Measurements from ENCODE around the gene CRYBB3.

Gene CRYBB3

GRCh38 chr22:25165785-25166184, 33.9 kb upstream of the CRYBB3 start:
- no peak overlapping the region for H3K4me3 ChIP-seq (ENCODE audit: low read depth, low read length)
- H3K36me3 ChIP-seq (ENCODE audit: insufficient read depth, low read length), result no peaks in the 10 kb centered on the region
- no peaks in the 10 kb centered on the region for H3K4me1 ChIP-seq (ENCODE audit: control insufficient read depth, insufficient read depth, low read length, unreplicated experiment)

GRCh38 chr22:25166266-25167040, 33.2 kb upstream of the CRYBB3 start:
- Histone ChIP-seq H2AFZ (ENCODE audit: low read length, unreplicated experiment) (no peak overlapping the region), H3K4me3 (ENCODE audit: low read depth, low read length) (no peak overlapping the region), H3K79me2 (ENCODE audit: control insufficient read depth, insufficient read depth, low read length, unreplicated experiment) (no peaks in the 10 kb centered on the region), H3K4me1 (ENCODE audit: control insufficient read depth, insufficient read depth, low read length, unreplicated experiment) (no peaks in the 10 kb centered on the region), H3K27me3 (ENCODE audit: insufficient read depth, low read length) (no peaks in the 10 kb centered on the region), H3K36me3 (ENCODE audit: insufficient read depth, low read length) (no peaks in the 10 kb centered on the region), H3K27ac (ENCODE audit: low read depth, low read length) (no peak overlapping the region)

More at GRCh38 chr22:25165785-25166184, 33.9 kb upstream of the CRYBB3 start:
- H3K27me3 ChIP-seq (ENCODE audit: insufficient read depth, low read length), result no peaks in the 10 kb centered on the region
- H3K79me2 ChIP-seq (ENCODE audit: control insufficient read depth, insufficient read depth, low read length, unreplicated experiment), result no peaks in the 10 kb centered on the region
- no peak overlapping the region for H3K27ac ChIP-seq (ENCODE audit: low read depth, low read length)
- H2AFZ ChIP-seq (ENCODE audit: low read length, unreplicated experiment), result no peak overlapping the region

- H3K4me1 ChIP-seq (ENCODE audit: control insufficient read depth, insufficient read depth, low read length, unreplicated experiment), result no peaks in the 10 kb centered on the region
- no peak overlapping the region for H3K4me3 ChIP-seq (ENCODE audit: low read depth, low read length)
These were observed 32.6 kb upstream of the CRYBB3 start for GRCh38 chr22:25167082-25167481.

DNA sequence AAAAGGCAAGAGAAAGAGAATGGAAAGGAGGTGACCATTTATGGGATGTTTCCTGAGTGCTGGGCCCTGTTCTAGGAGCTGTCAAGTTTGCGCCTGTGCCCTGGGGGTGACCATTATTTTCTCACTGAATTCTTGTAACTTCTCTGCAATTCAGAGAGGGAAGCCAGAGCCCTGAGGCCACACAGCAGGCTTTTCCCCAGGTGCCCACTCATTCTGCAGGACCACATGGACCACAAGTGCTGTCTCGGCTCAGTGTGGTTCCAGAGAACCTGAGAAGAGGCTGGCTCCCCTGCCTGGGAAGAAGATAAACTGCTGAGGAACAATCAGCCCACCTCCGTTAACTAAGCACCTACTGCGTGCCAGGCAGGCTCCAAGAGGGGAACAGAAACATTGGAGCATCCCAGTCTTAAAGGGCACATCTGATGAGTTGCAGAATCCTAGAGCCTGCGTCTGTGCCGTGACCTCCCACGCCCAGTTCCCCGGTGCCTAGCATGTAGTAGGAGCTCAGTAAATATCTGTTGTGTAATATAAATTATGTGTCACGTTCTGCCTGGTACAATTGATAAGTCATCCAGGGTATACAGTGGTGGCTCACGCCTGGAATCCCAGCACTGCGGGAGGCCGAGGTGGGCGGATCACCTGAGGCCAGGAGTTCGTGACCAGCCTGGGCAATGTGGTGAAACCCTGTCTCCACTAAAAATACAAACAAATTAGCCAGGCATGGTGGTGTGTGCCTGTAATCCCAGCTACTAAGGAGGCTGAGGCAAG, 31.6 kb upstream of the CRYBB3 start:
- Histone ChIP-seq H2AFZ (ENCODE audit: low read length, unreplicated experiment) (no peak overlapping the region), H3K27ac (ENCODE audit: low read depth, low read length) (no peak overlapping the region), H3K4me3 (ENCODE audit: low read depth, low read length) (no peak overlapping the region), H3K36me3 (ENCODE audit: insufficient read depth, low read length) (no peaks in the 10 kb centered on the region), H3K79me2 (ENCODE audit: control insufficient read depth, insufficient read depth, low read length, unreplicated experiment) (no peaks in the 10 kb centered on the region), H3K4me1 (ENCODE audit: control insufficient read depth, insufficient read depth, low read length, unreplicated experiment) (no peaks in the 10 kb centered on the region), H3K27me3 (ENCODE audit: insufficient read depth, low read length) (no peaks in the 10 kb centered on the region)

More at GRCh38 chr22:25167082-25167481, 32.6 kb upstream of the CRYBB3 start:
- H3K27ac ChIP-seq (ENCODE audit: low read depth, low read length), result no peak overlapping the region
- H2AFZ ChIP-seq (ENCODE audit: low read length, unreplicated experiment), result no peak overlapping the region
- H3K79me2 ChIP-seq (ENCODE audit: control insufficient read depth, insufficient read depth, low read length, unreplicated experiment), result no peaks in the 10 kb centered on the region
- H3K27me3 ChIP-seq (ENCODE audit: insufficient read depth, low read length), result no peaks in the 10 kb centered on the region
- no peaks in the 10 kb centered on the region for H3K36me3 ChIP-seq (ENCODE audit: insufficient read depth, low read length)

DNA sequence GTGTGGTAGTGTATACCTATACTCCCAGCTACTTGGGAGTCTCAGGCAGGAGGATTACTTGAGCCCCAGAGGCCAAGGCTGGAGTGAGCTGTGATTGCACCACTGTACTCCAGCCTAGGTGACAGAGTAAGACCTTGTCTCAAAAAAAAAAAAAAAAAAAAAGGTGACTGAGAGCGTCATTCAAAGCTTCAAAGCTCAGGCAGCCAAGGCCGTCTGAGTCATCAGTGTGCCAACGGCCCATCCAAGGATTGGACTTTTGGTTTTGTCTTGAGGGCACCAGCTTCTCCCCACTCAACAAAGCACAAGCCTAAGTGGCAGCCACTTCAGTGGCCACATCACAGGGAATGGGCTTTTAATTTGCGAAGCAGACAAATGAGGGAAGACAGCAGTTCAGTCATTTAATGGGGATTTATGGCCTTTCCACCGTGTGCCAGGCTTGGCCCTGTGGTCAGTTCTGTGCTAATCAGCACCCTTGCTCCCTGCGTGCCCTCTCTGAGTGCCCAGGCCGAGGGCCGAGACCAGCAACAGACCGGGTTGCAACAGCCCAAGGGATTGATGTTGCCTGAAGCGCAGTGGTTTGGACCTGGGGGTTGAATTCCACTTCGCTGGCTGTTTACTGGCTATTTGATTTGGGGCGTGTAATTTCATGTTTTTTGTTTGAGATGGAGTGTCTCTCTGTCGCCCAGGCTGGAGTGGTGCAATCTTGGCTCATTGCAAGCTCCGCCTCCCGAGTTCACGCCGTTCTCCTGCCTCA, 30.2 kb upstream of the CRYBB3 start:
- no peaks in the 10 kb centered on the region for H3K27me3 ChIP-seq (ENCODE audit: insufficient read depth, low read length)
- H3K4me1 ChIP-seq (ENCODE audit: control insufficient read depth, insufficient read depth, low read length, unreplicated experiment), result no peaks in the 10 kb centered on the region
- no peak overlapping the region for H3K27ac ChIP-seq (ENCODE audit: low read depth, low read length)
- no peaks in the 10 kb centered on the region for H3K79me2 ChIP-seq (ENCODE audit: control insufficient read depth, insufficient read depth, low read length, unreplicated experiment)
- H3K36me3 ChIP-seq (ENCODE audit: insufficient read depth, low read length), result no peaks in the 10 kb centered on the region
- H3K4me3 ChIP-seq (ENCODE audit: low read depth, low read length), result no peak overlapping the region
- H2AFZ ChIP-seq (ENCODE audit: low read length, unreplicated experiment), result no peak overlapping the region

DNA sequence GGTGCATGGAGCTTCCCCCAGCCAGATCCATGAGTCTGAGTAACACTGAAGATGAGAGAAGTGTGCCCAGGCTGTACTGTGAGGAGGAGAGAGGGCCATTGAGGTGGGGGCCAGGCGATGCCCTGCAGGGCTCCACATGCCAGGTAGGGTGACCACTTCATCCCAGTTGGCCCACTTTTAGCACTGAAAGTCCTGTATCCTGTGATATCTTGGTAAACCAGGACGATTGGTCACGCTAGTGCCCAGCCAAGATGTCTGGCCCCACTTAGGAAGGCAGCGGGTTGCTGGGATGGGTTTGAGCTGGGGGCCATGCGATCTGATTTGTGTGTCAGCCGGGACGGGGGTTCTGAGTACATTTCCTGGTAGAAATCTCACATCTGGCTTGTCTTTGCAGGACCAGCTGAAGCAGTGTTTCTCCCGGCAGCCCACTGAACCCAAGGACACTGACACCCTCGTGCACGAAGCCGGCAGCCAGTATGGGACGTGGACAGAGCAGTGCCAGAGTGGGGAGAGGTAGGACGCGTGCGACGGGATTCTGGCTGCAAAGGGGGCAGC, 29.2 kb upstream of the CRYBB3 start:
- Histone ChIP-seq H3K4me3 (ENCODE audit: low read depth, low read length) (no peak overlapping the region), H3K27ac (ENCODE audit: low read depth, low read length) (no peak overlapping the region), H3K27me3 (ENCODE audit: insufficient read depth, low read length) (no peaks in the 10 kb centered on the region), H3K4me1 (ENCODE audit: control insufficient read depth, insufficient read depth, low read length, unreplicated experiment) (no peaks in the 10 kb centered on the region), H3K36me3 (ENCODE audit: insufficient read depth, low read length) (no peaks in the 10 kb centered on the region), H3K79me2 (ENCODE audit: control insufficient read depth, insufficient read depth, low read length, unreplicated experiment) (no peaks in the 10 kb centered on the region), H2AFZ (ENCODE audit: low read length, unreplicated experiment) (no peak overlapping the region)

GRCh38 chr22:25172153-25172552, 27.5 kb upstream of the CRYBB3 start:
- no peaks in the 10 kb centered on the region for H3K79me2 ChIP-seq (ENCODE audit: control insufficient read depth, insufficient read depth, low read length, unreplicated experiment)
- H3K27me3 ChIP-seq (ENCODE audit: insufficient read depth, low read length), result no peaks in the 10 kb centered on the region
- H3K27ac ChIP-seq (ENCODE audit: low read depth, low read length), result no peak overlapping the region
- no peak overlapping the region for H2AFZ ChIP-seq (ENCODE audit: low read length, unreplicated experiment)
- H3K36me3 ChIP-seq (ENCODE audit: insufficient read depth, low read length), result no peaks in the 10 kb centered on the region
- H3K4me3 ChIP-seq (ENCODE audit: low read depth, low read length), result no peak overlapping the region
- H3K4me1 ChIP-seq (ENCODE audit: control insufficient read depth, insufficient read depth, low read length, unreplicated experiment), result no peaks in the 10 kb centered on the region

- no peak overlapping the region for H3K27ac ChIP-seq (ENCODE audit: low read depth, low read length)
- no peaks in the 10 kb centered on the region for H3K4me1 ChIP-seq (ENCODE audit: control insufficient read depth, insufficient read depth, low read length, unreplicated experiment)
- no peaks in the 10 kb centered on the region for H3K79me2 ChIP-seq (ENCODE audit: control insufficient read depth, insufficient read depth, low read length, unreplicated experiment)
- no peak overlapping the region for H3K4me3 ChIP-seq (ENCODE audit: low read depth, low read length)
- H2AFZ ChIP-seq (ENCODE audit: low read length, unreplicated experiment), result no peak overlapping the region
- H3K27me3 ChIP-seq (ENCODE audit: insufficient read depth, low read length), result no peaks in the 10 kb centered on the region
- H3K36me3 ChIP-seq (ENCODE audit: insufficient read depth, low read length), result no peaks in the 10 kb centered on the region
These were observed 25.3 kb upstream of the CRYBB3 start for GRCh38 chr22:25174156-25174887.

- no peak overlapping the region for H3K4me3 ChIP-seq (ENCODE audit: low read depth, low read length)
- no peaks in the 10 kb centered on the region for H3K79me2 ChIP-seq (ENCODE audit: control insufficient read depth, insufficient read depth, low read length, unreplicated experiment)
- no peaks in the 10 kb centered on the region for H3K4me1 ChIP-seq (ENCODE audit: control insufficient read depth, insufficient read depth, low read length, unreplicated experiment)
- no peaks in the 10 kb centered on the region for H3K36me3 ChIP-seq (ENCODE audit: insufficient read depth, low read length)
- no peak overlapping the region for H2AFZ ChIP-seq (ENCODE audit: low read length, unreplicated experiment)
- no peaks in the 10 kb centered on the region for H3K27me3 ChIP-seq (ENCODE audit: insufficient read depth, low read length)
- H3K27ac ChIP-seq (ENCODE audit: low read depth, low read length), result no peak overlapping the region
These were observed 24.7 kb upstream of the CRYBB3 start for GRCh38 chr22:25174888-25175411.

GRCh38 chr22:25176175-25176574, 23.5 kb upstream of the CRYBB3 start:
- H3K79me2 ChIP-seq (ENCODE audit: control insufficient read depth, insufficient read depth, low read length, unreplicated experiment), result no peaks in the 10 kb centered on the region
- H3K4me3 ChIP-seq (ENCODE audit: low read depth, low read length), result no peak overlapping the region
- no peak overlapping the region for H3K27ac ChIP-seq (ENCODE audit: low read depth, low read length)
- H2AFZ ChIP-seq (ENCODE audit: low read length, unreplicated experiment), result no peak overlapping the region
- no peaks in the 10 kb centered on the region for H3K4me1 ChIP-seq (ENCODE audit: control insufficient read depth, insufficient read depth, low read length, unreplicated experiment)
- H3K36me3 ChIP-seq (ENCODE audit: insufficient read depth, low read length), result no peaks in the 10 kb centered on the region
- H3K27me3 ChIP-seq (ENCODE audit: insufficient read depth, low read length), result no peaks in the 10 kb centered on the region
